Measurements from ENCODE around the gene NKD2. TPM values are rescaled to one million over a fixed set of nuclear protein-coding genes. Genes with fewer than 3 reads are reported as not detected.

The NKD2 gene
- total and polyA plus RNA-seq, 2 of the 4 experiments (the other 2 are of a cell fraction), result not detected

GRCh38 chr5:1062761-1063568 lies 54.4 kb downstream of the NKD2 start:
- POLR2A ChIA-PET (ENCODE audit: unreplicated experiment), result no interaction called here

More at GRCh38 chr5:1062761-1063568, 54.4 kb downstream of the NKD2 start:
- TF ChIP-seq MAFK (IDR thresholded peaks at IDR 0.05; ENCODE audit: low read depth, low read length), result no peak
- TF ChIP-seq RFX5 (IDR thresholded peaks at IDR 0.05; ENCODE audit: low read depth, low read length), result no peak
- TF ChIP-seq CHD1 (IDR thresholded peaks at IDR 0.05; ENCODE audit: low read depth, low read length), result no peak
- no peak for TF ChIP-seq RAD21 (IDR thresholded peaks at IDR 0.05; ENCODE audit: low read length)
- no peak for TF ChIP-seq POLR2A (IDR thresholded peaks at IDR 0.05; ENCODE audit: low read depth, low read length)
- TF ChIP-seq ELK1 (IDR thresholded peaks at IDR 0.05; ENCODE audit: borderline replicate concordance, low read depth, low read length), result no peak
- no peak for TF ChIP-seq CEBPB (IDR thresholded peaks at IDR 0.05; ENCODE audit: low read depth, low read length)
- no peak for TF ChIP-seq USF2 (IDR thresholded peaks at IDR 0.05; ENCODE audit: low read depth, low read length)
- no peak for TF ChIP-seq FOS (IDR thresholded peaks at IDR 0.05; ENCODE audit: low read depth, low read length)
- no peak for TF ChIP-seq RCOR1 (IDR thresholded peaks at IDR 0.05; ENCODE audit: insufficient replicate concordance, low read length)
- TF ChIP-seq SMC3 (IDR thresholded peaks at IDR 0.05; ENCODE audit: low read depth, low read length), result no peak
- no peak for TF ChIP-seq BHLHE40 (IDR thresholded peaks at IDR 0.05; ENCODE audit: low read depth, low read length)
- no peak for TF ChIP-seq MXI1 (IDR thresholded peaks at IDR 0.05; ENCODE audit: borderline replicate concordance, low read depth, low read length)
- Histone ChIP-seq H2AK9ac (replicated peaks; ENCODE audit: low read depth, low read length, poor library complexity) (no peak overlapping the region), H2AFZ (replicated peaks; ENCODE audit: low read length, poor library complexity) (no peak overlapping the region), H4K91ac (ENCODE audit: insufficient read depth, low read depth, low read length) (no peak overlapping the region), H3K4me1 (ENCODE audit: control insufficient read depth, insufficient read depth, low read length) (no peaks in the 10 kb centered on the region), H3K18ac (ENCODE audit: low read depth, low read length) (no peak overlapping the region), H2BK120ac (ENCODE audit: low read depth, low read length) (no peak overlapping the region), H2BK20ac (ENCODE audit: low read depth, low read length) (no peak overlapping the region), H3K56ac (ENCODE audit: extremely low read depth, insufficient read depth, low read length) (no peak overlapping the region), H3K14ac (replicated peaks; ENCODE audit: low read depth, low read length) (no peak overlapping the region), H3K27me3 (ENCODE audit: control insufficient read depth, insufficient read depth, low read length) (no peaks in the 10 kb centered on the region), H2BK15ac (ENCODE audit: low read depth, low read length) (no peak overlapping the region), H3K9ac (ENCODE audit: low read depth, low read length) (no peak overlapping the region), H3K23ac (ENCODE audit: low read depth, low read length) (no peak overlapping the region), H4K5ac (ENCODE audit: low read depth, low read length) (no peak overlapping the region), H2BK5ac (ENCODE audit: low read depth, low read length, poor library complexity, severe bottlenecking) (no peak overlapping the region), H4K20me1 (ENCODE audit: insufficient read depth, low read length) (no peaks in the 10 kb centered on the region), H3K9me1 (ENCODE audit: insufficient read depth, low read length) (no peaks in the 10 kb centered on the region), H2AK5ac (ENCODE audit: low read depth, low read length) (no peak overlapping the region), H3K4me2 (ENCODE audit: low read depth, low read length) (no peak overlapping the region), H3K27ac (ENCODE audit: insufficient read depth, low read length) (no peak overlapping the region), H4K8ac (ENCODE audit: low read depth in 2 of 2, low read length in 2 of 2) (no peak overlapping the region), H3K4me3 (ENCODE audit: insufficient read depth, low read depth, low read length) (no peak overlapping the region), H3K4ac (ENCODE audit: low read depth, low read length) (no peak overlapping the region), H3K9me3 (ENCODE audit: control insufficient read depth, insufficient read depth, low read length) (no peaks in the 10 kb centered on the region), H3K79me1 (ENCODE audit: low read depth in 1 of 2, low read length in 2 of 2) (no peaks in the 10 kb centered on the region), H3K36me3 (ENCODE audit: control insufficient read depth, insufficient read depth, low read length) (peaks cover 17% of the 10 kb centered on the region)
- ATAC-seq (ENCODE audit: low read depth) (no peak), DNase-seq (no peak)
- 89% methylated on average over 28 of the region's 36 CpGs; no CpG with 5 or more reads in 1 of the 2 experiments for WGBS, 2 experiments (ENCODE audit: extremely low coverage in 2 of 2, insufficient read length in 1 of 2)
- intact Hi-C loops (cut with micrococcal nuclease) (no loop called here), dilution Hi-C loops (cut with HindIII; ENCODE audit: low sequenced_read_pairs, unreplicated experiment) (no loop called here), in situ Hi-C loops (cut with MboI; ENCODE audit: low sequenced_read_pairs) (no loop called here)
- no TSS peak for BruUV-seq (replicated peaks)
- CTCF ChIA-PET, result no interaction called here

Measured in IMR-90 (cell line).